ENCODE data around the gene PTPN3.

PTPN3 gene

DNA sequence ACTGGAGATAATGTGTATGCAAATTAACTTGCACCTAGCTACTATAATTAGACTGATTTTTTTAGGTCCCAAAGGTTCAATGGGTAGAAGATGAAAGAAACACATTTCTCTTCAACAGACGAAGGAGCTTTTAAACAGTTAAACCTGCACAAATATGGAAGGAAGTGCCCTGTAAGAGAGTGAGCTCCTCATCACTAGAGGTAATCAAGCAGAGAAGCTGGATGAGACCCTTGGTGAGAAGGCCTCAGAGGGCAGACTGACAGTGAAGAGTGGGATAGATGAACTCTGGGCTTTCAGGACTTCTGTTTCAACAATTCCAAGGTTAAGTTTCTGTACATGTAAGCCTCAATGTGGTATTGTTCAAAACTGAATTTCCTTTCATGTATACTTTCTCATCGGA, 23.2 kb downstream of the PTPN3 start:
- no peak for DNase-seq

GRCh38 chr9:109474170-109474569, 23.9 kb downstream of the PTPN3 start:
- no peak for DNase-seq

GRCh38 chr9:109473329-109473728, 24.8 kb downstream of the PTPN3 start:
- no peak for DNase-seq

GRCh38 chr9:109471475-109472393, 26.4 kb downstream of the PTPN3 start:
- DNase-seq = no peak

DNA sequence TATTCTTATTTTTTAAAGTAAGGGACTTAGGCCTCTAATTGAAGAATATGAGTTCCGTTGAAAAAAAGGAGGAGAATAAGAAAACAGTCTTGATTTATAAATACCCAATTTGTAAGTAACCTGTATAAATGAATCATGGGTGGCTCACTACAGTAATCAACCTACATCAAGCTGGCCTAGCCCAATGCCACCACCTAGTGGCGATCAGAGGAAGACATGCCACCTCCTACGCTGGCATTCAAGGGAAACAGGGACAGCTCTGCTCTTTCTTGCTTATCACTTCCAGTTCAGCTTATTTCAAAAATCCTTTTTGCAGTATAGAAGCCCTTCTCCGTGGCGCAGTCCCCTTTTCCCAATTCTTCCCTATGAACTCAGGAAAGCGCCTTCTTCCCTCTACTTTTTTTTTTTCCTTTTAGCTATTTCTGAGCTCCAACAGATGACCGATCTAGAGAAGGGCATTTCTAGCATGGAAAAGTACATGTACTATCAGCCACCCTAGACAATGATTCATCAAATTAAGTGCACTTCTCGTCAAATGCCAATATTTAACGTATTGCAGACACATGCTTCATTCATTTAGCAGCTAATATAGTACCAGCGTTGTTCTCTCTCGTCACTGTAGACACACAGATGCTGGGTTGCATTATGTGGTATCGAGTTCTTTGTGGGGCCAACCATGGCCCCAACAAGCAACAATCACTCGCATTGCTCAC, 28.3 kb downstream of the PTPN3 start:
- DNase-seq = peak; percentile 83

- DNase-seq = no peak
Observed at GRCh38 chr9:109468927-109469326, 29.2 kb downstream of the PTPN3 start.

GRCh38 chr9:109467936-109468335, 30.2 kb downstream of the PTPN3 start:
- DNase-seq = no peak

DNA sequence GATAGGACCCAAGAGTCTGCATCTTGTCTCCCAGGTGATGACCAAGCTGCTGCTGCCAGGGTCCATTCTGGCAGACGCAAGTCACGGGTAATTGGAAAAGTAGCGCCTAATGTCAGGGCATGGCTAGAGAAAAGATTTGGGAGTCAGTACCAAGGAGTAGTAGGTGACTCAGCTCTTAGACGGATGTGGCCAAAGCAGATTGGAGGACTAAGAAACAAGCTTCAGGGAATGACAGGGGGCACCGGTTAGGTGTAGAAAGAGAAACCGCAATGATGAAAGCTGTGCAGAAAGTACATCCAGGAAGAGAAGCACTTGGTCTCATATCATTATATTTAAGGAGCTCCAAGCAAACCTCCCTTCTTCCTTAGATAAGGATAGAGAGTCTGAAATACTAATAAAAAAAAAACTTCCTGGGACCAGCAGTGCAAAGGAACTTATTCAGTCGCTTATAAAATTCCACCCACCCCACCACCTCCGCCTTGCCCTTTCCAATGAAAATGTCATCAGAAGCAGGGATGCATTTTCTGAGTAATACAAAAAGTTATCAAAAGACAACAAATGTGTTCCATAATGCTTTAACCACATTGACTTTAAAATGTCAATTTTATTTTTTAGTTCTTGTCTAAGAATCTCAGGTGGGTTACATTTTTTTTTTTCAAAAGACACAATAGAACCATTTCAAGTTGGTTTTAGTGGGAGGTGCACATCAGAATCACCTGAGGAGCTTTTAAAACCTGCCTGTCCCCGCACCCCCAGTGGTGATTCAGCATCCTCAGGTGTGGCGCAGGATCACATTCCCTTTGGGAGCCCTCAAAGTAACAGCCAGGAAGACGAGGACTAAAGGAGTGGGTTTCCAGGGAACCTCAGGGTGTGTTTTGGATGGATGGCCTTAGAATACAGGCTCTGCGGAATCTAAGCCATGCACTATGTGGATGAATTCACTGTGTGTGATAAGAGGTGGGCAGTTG, 31.2 kb downstream of the PTPN3 start:
- no peak for DNase-seq

DNA sequence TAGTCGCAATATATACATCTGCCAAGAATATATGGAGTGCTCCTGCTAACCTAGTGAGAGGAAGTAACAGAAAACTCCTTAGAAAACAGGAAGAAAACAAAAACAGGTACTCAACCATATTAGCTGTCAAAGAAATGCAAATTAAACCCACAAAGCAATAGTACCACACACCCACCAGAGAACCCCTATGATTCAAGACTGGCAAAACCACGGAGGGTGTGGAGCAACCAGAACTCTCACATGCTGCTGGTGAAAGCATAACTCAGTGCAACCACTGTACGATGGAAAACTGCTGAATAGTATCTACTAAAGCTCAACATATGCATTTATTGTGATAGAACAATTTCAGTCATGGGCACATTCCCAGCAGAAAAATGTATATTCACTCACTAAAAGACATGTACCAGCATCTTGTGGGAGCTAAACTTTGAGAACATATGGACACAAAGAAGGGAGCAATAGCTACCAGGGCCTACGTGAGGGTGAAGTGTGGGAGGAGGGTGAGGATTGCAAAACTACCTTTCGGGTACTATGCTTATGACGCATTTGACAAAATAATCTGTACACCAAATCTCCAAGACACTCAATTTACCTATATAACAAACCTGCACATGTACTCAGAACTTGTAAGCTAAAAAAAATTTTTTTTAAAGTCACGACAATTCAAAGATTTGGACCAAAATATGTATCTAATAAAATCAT, 34.0 kb downstream of the PTPN3 start:
- DNase-seq = no peak

GRCh38 chr9:109460576-109460975, 37.5 kb downstream of the PTPN3 start:
- no peak for DNase-seq

GRCh38 chr9:109459423-109459822, 38.7 kb downstream of the PTPN3 start:
- no peak for DNase-seq

GRCh38 chr9:109458453-109459211, 39.5 kb downstream of the PTPN3 start:
- DNase-seq = no peak

- DNase-seq = no peak
Observed at GRCh38 chr9:109456811-109457210, 41.3 kb downstream of the PTPN3 start.

GRCh38 chr9:109455861-109456260, 42.2 kb downstream of the PTPN3 start:
- no peak for DNase-seq

GRCh38 chr9:109455391-109455790, 42.7 kb downstream of the PTPN3 start:
- DNase-seq = no peak

DNA sequence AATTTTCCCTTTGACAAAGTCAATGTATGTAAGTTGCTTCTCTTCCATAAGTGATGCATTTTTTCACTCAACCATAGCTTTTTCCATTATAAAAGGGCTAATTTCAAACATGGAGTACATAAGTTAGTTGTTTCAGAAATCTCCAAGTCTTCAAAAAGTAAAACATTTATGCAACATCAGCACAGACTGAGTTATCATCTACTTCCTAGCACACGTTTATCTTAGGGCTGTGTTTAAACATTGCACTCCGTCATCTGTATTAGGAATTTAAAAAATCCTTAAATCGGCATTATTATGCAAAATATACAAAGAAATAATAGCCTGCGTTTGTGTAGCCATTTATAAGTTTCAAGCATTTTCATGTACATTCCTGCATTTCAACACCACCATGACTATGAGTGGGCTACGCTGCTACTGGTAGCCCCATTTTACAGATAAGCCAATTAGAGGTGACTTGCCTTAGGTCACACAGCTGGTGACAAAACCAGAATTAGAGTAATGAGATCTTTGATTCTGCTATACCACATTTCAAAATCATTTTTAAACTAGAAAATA, 43.4 kb downstream of the PTPN3 start:
- no peak for DNase-seq

GRCh38 chr9:109454041-109454440, 44.1 kb downstream of the PTPN3 start:
- no peak for DNase-seq

DNA sequence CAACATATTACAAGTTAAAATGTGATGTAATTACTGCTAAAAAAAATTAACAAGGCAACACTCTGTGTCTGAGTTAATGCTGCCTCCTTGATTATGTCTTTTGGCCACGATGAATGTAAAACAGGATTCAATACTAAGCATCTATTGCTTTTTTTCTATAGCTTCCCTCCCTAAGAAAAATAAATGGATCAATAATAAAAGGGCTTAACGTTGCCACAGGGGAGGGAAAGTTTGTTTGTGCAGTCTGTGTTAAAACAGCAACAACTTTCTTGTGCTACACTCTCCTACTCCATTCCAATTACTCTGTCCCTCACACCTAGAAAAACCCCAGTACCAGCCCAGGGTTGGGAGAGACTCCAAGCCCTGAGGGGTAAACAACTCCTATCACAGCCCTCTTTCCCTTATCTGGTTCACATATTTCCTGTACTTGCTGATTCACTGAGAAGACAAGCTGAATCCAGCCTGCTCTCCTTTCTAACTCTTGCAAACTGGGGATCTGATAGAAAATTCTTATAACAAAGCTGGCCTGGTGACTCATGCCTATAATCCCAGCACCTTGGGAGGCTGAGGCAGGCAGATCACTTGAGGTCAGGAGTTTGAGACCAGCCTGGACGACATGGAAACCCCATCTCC, 44.8 kb downstream of the PTPN3 start:
- DNase-seq = no peak

- no peak for DNase-seq
Observed at GRCh38 chr9:109452761-109453160, 45.3 kb downstream of the PTPN3 start.

- DNase-seq = no peak
Observed at GRCh38 chr9:109451311-109452025, 46.6 kb downstream of the PTPN3 start.

Measured in kidney glomerular epithelial cell (primary cell).